GM19467 (cell line): ENCODE results near the gene GOLT1A.

Source experiments
- ATAC-seq: cut with Tn5 transposase; IDR thresholded peaks from one replicate; pipeline ENCODE4 v1.9.1; 2021; ENCODE audit warnings: mild to moderate bottlenecking, moderate library complexity; ENCODE audit not compliant: unreplicated experiment

The GOLT1A gene

DNA sequence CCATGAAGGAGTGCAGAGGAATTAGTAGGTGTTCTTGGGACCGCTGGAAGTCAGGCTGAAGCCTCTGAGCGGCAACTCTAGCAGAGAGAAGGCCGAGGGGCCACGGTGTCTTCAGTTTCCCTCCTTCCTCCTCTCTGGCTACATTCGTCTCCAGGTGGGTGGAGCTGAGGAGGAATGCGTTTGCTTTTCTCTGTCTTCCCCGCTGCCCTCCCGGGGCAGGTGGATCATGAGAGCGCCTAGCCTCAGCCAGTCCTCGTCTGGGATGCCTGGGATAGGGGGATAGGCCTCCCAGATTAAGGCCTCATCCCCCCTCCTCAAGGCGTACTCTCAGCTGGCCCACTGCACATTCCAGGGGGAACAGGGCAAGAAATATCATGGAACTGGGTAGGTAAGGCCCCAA, 7.5 kb upstream of the GOLT1A start:
- ATAC-seq: no peak

DNA sequence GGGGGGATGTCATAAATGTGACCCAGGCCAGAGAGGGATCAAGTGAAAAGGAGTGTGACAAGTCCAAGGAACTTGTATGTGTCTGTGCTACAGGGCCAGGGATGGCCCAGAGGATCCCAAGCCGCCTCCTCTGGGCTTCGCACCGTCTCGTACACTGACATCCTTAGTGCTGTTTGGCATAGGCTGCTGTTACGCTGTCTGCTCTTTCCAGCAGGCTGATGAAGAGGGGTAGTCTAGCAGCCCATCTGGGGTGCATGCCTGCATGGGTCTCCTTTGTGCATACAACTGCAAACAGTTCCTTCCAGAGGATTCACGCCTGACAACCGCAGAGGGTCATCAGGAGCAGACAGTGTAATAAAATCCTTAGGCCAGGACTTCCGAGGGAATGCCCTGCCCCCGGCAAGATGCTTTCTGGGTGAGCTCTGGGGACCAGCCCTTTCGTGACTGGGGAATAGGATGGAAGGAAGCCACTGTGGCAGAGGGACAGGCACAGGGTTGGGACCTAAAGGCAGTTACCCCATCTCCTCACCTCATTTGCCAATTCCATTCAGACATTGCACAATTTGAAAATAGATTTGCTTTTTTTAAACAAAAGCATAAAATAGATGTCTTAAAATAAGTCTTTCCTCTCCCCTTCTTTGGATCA, 6.3 kb upstream of the GOLT1A start:
- ATAC-seq: no peak

DNA sequence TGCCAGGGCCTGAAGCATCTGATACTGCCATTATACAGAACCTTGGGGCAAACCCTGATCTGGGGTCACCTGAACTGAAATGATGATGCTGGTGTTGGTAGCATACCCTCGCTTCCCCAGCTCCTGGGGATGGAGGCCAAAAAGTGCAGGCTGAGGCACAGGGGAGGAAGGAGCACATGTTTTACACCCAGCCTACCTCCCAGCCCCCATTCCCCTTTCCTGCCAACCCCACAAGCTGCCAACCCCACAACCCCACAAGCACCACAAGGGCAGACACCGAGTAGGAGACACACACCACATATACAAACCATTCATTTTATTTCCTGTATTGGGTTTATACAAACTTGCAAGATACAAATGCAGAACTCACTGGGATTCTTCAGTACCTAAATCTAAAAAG, 4.8 kb upstream of the GOLT1A start:
- ATAC-seq: no peak

DNA sequence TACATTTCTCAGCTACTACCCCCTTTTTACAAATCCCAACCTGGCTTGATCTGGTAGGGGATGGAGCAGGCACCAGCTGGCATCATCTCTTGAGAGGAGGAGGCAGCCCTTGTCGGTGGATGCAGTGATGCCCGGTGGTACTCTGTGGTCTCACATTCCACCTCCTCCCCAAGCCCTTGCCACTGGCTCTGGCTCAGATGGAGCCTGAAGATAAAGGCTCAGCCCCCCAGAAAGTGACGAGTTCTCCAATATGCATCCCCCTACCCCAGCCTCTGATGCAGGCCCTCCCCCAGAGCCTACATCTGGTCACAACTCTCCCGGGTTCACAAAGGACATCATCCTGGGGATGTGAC, 3.8 kb upstream of the GOLT1A start:
- ATAC-seq: no peak

DNA sequence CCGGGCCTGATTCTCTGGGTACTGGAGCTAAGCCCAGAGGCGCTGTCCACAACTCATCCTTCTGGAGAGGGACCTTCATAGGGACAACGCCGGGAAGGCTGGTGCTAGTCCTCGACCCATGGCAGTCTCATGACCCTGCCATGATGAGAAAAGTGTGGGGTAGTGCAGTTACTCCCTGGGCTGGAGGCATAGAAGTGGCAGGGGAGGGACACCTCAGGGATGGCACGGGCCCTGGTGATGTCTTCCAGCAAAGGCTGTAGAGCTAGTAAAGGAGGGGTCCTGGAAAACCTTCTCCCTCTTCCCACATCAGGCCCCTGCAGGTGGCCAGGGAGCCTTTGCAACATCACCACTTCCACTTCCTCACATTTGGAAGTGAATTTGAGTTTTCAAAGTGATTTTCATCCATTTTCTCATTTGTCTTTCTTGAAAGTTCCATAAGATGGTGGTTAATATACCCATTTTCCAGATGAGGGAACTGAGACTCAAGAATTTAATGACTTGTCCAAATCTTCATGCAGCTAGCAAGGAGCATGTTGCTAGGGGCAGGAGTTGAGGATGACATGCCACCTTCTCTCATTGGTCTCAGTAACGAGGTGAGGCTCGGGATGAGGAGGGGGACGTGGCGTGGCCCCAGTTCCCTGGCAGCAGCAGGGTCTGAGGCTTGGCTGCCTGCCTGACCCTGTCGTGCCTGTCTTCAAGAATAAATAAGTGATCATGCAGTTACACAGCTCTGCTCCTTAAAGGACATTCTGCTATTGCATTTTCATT, 3.3 kb upstream of the GOLT1A start:
- no peak for ATAC-seq

DNA sequence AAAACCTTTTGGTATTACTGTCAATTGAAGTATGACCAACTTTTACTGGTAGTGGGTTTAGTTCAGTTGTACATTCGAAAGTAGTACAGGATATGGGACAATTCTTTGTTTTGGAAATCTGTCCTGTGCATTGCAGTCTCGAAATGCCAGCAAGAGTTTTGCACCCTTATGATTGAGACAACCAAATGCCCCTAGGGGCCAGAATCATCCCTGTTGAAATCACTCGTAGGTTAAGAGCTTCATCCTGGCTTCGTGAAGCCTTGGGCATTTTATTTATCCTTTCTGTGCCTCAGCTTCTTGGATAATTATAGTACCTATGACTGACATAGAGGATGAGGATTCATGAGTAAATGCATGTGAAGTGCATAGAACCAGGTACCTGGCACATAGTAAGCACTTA, 2.4 kb upstream of the GOLT1A start:
- no peak for ATAC-seq

DNA sequence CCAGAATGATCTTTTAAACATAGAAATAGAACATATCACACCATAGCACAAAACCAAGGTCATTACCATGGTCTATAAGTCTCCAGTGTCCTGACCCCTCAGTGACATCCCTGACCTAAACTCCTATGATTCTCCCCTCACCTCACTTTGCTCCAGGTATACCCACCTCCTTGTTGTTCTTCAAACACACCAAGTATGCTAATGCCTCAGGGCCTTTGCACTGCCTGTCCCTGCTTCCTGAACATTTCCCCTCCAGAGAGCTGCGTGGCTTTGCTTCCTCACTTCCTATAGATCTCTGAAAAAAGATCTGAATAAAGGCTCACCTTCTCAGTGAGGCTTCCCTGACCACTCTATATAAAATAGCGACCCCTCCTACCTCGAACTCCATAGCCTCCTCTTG, 1.1 kb downstream of the GOLT1A start:
- ATAC-seq: no peak

DNA sequence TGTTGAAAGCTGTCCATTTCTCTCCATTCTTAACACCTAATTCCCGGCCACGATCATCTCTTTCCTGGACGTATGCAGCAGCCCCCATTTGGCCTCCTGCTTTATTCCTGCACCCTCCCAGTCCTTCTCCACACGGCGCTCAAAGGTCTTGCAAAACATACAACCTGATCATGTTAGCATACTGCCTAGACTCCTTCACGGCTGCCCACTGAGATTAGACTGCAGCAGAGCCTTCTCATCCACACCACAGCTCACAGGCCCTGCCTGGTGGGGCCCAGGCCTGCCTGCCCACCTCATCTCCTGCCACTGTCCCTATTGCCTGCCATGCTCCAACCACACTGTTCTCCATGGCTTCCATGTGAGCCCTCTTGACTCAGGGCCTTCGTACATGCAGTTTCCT, 2.7 kb downstream of the GOLT1A start:
- no peak for ATAC-seq

DNA sequence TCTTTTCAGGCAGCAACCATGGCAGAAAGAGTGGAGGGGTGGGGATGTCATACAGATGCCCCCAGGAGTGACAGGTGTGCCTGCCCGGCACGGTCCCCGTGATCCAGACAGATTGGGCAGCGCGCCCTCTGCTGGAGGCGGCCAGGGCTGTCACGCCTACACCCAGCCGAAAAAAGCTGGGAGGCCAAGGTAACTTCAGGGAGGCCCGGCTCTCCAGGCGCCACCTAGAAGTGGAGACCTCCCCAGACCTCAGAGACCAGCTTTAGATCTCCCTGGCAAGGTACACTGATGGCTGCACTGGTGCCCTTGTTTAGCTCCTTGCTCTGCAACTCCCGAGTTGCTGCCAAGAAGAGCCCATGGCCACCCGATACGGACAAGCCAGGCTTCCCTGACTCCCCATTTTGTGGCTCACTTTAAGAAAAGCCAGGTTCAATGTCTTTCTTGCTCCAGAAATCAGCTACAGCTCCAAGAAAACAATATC, 6.6 kb downstream of the GOLT1A start:
- no peak for ATAC-seq

DNA sequence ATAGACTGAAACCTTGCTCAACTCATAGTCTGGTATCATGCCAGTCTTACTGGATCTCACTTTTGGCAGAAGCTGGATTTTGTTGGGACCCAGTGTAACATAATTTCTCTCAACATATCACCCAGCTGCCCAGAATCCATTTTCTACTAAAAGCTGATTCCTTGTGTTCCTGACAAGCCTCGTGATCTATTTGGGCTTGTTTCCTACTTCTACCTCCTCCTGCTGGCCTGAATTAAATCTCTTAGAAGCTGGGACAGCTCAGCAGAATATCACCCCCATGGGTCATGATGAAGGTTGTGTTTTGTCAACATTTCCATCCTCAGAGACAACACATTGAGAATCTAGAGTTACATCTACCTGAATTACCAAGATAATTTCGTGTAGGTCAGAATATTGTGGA, 7.7 kb downstream of the GOLT1A start:
- ATAC-seq: no peak

DNA sequence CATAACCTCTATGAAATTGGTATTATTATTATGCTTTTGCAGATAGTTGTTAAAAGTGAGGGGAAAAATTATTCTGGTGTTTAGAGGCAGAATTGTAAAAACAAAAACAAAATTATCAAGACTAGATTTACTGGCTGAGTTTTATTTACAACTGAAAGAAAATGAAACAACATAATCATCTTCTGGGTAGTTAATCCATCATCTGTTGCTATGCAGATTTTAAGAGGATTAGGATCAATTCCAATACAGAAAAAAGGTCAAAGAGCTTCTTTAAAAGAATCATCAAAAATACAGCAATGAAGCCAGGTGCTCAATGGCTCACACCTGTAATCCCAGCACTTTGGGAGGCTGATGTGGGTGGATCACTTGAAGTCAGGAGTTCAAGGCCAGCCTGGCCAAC, 8.3 kb downstream of the GOLT1A start:
- ATAC-seq: no peak

DNA sequence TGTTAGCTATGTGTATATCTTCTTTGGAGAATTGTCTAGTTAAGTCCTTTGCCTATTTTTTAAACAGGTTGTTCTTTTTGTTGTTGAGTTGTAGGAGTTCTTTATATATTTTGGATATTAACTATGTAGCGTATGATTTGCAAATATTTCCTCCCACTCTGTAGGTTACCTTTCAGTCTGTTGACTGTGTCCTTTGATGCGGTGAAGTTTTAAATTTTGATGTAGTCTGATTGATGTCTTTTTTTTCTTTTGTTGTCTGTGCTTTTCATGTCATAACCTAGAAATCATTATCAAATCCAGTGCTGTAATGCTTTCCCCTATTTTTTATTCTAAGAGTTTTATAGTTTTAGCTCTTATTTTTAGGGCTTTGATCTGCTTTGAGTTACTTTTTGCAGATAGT, 8.8 kb downstream of the GOLT1A start:
- no peak for ATAC-seq

DNA sequence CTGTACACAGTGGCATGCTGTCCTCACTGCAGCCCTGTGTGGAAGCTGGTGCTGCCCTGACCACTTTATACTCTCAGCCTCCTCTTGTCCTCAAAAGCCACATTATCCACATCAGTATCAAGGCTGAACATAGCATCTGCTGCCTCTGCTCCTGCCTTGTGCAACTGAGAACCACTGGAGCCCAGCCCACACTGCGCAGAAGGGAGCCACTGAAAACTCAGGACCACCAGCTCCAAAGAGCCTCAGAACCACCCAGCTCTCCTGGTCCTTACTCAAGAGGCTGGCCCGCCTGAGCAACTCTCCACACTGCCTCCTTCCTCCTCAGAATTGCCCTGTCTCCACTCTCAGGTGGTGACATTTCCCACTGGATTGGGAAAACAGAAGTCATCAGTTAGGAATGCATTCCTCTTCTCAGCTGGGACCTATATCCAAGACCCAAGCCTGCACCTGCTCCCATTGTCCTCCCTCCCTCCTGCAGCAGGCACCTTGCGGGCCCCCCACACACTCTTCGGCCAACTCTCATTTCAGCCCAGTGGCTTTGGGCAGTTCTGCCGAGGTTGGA, 10.5 kb downstream of the GOLT1A start:
- ATAC-seq: no peak

DNA sequence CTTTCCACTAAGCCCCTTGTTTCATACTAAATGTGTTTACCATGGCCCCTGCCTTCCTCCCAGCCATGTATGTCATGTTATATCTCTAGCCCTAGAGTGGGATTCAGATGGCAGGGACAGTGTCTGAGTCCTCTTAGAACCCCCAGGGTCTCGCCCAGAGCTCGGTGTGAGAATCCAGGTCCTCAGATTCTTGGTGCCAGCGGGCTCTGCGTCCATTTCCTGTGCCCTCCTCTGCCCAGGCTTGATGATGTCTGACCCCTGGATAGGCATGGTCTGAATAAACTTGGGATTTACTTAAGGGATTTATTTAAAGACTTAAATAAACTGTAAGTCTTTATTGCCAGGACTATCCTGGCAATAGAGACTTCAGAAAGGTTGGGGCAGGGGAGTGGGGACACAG, 11.3 kb downstream of the GOLT1A start:
- no peak for ATAC-seq

DNA sequence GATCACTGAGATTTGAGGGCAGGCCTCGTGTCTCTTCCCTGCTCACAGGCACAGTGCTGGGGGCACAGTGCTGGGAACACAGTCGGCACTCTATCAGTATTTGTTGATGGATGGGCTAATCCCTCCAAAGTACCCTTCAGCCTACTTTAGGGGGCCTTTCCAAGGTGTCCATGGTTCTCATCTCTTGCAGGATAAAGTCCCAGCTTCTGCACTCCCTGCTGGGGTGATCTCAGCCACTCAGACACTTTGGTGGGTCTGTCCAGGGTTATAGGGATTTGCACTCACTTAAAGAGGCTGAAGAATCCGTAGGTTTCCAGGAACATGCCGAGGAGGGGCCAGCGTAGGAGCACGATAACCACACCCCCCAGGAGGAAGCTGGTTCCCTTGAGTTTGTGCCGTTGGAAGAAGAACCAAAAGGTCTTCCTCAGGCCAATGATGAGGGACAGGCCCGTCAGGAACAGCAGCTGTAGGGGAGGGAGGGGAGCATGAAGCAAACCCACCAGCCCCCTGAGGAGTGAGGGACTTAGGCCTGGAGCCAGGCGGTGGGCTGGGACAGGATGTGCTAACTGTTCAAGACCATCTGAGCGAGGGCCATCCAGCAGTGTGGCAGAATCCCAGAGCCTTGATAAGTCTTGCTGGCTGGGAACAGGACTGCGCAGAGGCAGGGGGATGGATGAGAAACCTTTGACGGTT, 12.3 kb downstream of the GOLT1A start:
- no peak for ATAC-seq

DNA sequence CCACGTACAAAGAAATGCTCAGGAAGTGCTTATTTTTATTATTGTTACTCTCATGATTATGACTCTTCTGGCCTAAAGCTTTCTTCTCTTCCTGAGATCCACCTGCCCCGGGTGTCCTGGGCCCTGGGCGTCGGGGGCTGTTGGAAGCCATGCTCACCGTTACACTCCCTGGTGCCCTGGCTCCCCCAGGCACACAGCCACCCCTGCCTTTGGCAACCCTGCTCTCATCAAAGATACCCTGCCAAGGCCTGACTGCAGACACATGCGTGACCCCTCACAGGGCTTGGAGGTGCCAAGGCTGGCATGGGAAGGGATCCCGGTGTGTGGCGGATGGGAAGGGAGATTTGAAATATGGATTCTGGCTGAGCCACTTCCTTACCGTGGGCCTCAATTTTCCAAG, 14.2 kb downstream of the GOLT1A start:
- ATAC-seq: no peak

DNA sequence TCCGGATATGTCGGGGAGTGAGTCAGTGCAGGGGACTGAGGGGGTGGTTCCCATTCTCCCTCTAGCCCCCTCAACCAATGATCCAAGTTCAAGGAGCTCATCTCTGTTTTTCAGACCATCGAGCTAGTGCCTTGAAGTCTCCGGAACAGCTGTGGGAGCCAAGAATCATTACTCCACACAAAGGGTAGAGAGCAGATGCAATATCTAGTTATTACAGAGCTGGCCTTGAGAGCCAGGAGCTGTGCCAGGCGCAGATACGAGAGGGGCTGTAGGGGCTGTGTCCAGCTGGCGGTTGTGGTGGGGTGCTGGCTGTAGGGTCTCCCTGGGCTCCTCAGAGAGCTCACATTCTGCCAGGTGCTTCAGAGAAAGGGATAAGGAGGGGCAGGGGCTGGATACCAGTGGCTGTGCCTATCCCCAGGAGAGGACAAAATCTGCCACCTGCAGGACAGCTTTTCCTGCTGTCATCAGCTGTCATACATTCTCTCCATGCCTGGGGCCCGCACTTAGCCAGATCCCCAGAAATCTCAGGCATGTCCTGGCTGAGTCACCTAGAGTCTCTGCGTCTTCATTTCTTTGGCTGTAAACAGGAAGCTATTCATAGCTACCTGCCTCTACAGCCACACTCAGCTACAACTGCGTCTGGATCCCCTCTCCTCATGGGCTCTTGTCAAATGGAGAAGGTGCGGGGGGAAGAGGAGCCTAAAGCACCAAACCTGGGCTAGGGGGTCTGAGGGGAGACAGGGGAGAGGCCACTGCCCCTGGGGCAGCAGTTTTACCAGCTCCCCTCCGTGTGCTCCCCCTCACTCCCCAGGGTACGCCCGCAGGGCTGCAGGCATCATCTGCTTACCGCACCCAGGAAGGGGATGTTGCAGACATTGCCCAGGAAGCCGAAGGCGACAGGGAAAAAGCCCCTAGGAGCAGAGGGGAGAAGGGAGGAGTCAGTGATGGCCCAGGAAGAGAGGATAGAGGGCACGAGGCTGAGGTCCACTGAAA, 15.1 kb downstream of the GOLT1A start:
- no peak for ATAC-seq

DNA sequence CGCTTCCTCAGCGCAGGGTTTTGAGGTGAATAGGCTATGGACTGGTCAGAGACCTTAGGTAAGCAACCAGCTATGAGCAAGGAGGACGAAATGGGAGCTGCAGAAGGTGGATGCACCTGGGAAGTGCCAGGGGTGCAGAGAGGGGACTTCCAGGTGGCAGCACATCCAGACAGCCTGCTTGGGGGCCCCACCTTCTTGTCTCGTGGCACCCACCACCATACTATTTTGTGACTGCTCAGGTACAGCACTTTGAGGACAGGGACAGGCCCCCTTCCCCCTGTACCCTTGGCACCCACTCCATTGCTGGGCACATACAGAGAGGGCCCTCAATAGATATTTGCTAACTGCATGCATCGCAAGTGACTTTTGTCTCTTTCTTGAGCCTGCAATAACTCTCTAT, 16.7 kb downstream of the GOLT1A start:
- ATAC-seq: no peak

DNA sequence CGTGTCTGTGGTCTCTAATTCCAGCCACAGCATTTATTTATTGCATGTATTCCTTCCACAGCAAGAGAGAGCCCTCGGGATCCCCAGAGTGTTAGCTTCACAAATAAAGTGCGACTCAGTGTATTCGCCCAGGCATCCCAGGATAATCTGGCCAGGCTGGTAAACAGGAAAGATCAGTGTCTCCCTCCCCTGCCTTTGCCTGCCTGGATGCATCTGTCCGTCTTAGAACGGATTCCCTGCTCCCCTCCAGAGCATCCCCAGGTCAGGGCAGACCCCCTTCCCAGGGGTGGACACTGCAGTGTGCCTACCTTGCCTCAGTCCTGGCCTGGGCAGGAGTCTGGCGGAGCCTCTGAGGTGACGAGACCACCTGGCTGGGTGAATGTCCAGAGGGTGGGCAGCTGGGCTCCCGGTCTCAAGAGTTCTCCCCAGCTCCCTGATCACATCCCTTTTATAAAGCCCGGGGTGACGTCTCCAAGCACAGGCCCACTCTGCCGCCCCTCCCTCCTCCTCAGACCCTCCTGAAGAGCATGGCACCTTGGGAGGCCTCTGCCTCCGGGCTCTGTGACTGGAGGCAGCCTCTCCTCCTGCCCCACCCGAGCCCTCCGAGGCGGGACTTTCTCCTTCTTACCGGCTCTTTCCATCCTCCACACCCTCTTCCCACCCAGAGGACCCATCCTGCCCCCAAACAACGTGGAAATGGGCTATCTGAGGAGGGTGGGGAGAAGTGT, 17.6 kb downstream of the GOLT1A start, which contains the start of gene KISS1:
Gene KISS1 (minus strand): TSS at position 424 of the 728 bp plus-strand sequence. CDS start 3,615 bp downstream, outside the sequence.
- ATAC-seq: no peak

DNA sequence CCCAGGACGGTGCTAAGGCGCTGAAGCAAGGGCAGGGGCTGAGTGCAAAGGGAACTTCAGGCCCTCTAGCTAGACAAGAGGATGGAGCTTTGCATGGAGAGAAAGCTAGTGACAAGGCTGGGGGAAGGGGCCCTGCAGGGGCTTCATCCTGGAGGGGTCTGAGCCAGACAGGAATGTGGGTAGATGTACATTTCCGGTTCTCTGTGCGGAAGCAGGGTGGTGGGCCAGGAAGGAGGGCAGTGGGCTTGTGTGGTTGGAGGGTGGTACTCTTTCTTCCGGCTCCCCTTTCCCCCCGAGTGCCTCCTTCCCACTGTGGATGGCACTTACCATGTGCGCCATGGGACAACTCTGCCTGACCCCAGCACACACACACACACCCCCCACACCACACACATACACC, 19.0 kb downstream of the GOLT1A start:
- ATAC-seq: no peak
